ENCODE results near the gene SNX14.
A peak's percentile ranks its signal among the peaks of the same experiment; 100 is the strongest.

The SNX14 gene

GRCh38 chr6:85496856-85497255, 96.8 kb downstream of the SNX14 start:
- DNase-seq, result no peak

GRCh38 chr6:85496009-85496579, 97.6 kb downstream of the SNX14 start:
- DNase-seq, result no peak

GRCh38 chr6:85494547-85495536, 98.8 kb downstream of the SNX14 start:
- DNase-seq, result no peak

- no peak for DNase-seq
Measured at GRCh38 chr6:85493389-85493788, 100.3 kb downstream of the SNX14 start.

- no peak for DNase-seq
Measured at GRCh38 chr6:85490516-85491248, 103.0 kb downstream of the SNX14 start.

GRCh38 chr6:85484948-85485347, 108.7 kb downstream of the SNX14 start:
- no peak for DNase-seq

GRCh38 chr6:85483846-85484245, 109.8 kb downstream of the SNX14 start:
- no peak for DNase-seq

- DNase-seq, result peak; percentile 70
Measured at GRCh38 chr6:85482905-85483700, 110.6 kb downstream of the SNX14 start.

- DNase-seq, result no peak
Measured at GRCh38 chr6:85482206-85482904, 111.3 kb downstream of the SNX14 start.

GRCh38 chr6:85479208-85479607, 114.5 kb downstream of the SNX14 start:
- DNase-seq, result no peak

GRCh38 chr6:85476532-85476931, 117.1 kb downstream of the SNX14 start:
- DNase-seq, result no peak

GRCh38 chr6:85473748-85474147, 119.9 kb downstream of the SNX14 start:
- DNase-seq, result no peak

- DNase-seq, result no peak
Measured at GRCh38 chr6:85472744-85473143, 120.9 kb downstream of the SNX14 start.

- DNase-seq, result no peak
Measured at GRCh38 chr6:85470023-85470410, 123.6 kb downstream of the SNX14 start.

- DNase-seq, result no peak
Measured at GRCh38 chr6:85469276-85470022, 124.2 kb downstream of the SNX14 start.

GRCh38 chr6:85468326-85468725, 125.3 kb downstream of the SNX14 start:
- no peak for DNase-seq

- DNase-seq, result no peak
Measured at GRCh38 chr6:85465762-85466161, 127.9 kb downstream of the SNX14 start.

- DNase-seq, result peak in 1 of 2 donors; percentile 15
Measured at GRCh38 chr6:85464722-85465150, 128.9 kb downstream of the SNX14 start.

GRCh38 chr6:85464260-85464644, 129.4 kb downstream of the SNX14 start:
- DNase-seq, result no peak

GRCh38 chr6:85463621-85464259, 129.9 kb downstream of the SNX14 start:
- DNase-seq, result no peak

- no peak for DNase-seq
Measured at GRCh38 chr6:85462673-85463072, 131.0 kb downstream of the SNX14 start.

Data from CD4-positive, alpha-beta T cell treated with Interleukin-1 beta for 1 hour (primary cell).